ENCODE data around the gene CCL5.

CCL5 gene

GRCh38 chr17:35879773-35880654, at the start of gene CCL5:
TSS of gene CCL5 (minus strand) at chr17:35880360.
- FAIRE-seq = no peak

DNA sequence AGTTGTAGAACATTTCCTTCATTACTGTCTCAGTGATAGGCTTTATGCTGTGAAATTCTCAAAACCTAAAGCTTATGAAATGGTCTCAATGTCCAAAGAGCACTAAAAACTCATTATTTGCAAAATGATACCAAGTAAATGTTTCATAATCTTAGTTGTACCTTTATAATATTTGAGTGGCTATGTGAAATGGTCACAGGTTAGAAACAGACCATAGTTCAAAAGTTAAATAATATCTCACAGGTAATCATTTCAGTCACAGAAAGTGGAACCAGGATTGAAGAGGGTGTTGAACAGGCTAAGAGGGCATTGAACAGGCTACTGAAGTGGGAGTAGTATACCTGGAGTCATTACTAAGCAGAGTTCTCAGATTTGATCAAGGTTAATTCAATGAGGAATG, 47.6 kb upstream of the CCL5 start:
- FAIRE-seq = no peak

- no peak for FAIRE-seq
These were observed 43.5 kb upstream of the CCL5 start for GRCh38 chr17:35923609-35924114.

DNA sequence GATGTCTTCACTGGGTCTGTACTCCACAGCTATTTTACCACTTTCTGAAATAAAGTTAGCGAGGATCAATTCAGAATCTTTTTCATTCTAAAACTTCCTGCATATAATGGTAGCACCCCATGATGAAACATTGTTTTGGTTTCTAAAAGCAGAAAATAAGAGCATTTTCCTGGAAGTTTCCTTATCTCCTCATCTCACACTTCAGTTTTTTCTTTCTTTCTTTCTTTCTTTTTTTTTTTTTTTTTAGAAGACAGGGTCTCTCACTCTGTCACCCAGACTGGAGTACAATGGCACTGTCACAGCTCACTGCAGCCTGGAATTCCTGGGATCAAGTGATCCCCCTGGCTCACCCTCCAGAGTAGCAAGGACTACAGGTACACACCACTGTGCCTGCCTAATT, 40.1 kb upstream of the CCL5 start:
- FAIRE-seq = no peak

DNA sequence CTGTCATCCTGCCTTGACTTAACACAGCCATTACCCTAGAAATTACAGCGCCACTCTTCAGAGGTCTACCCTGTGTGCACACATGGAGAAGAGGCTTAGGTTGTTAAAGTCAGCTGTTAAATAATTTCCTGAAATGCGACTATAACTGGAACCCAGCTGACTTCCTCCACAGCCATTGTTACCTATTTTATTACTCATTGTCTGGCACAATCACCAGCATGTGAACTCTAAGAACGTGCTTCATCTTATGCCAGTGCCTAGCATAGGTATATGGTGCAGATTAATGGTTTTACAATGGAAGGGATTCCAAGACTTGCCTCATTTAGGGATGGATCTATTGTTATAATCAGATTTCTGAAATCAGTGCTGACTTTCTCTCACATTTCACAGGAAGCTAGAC, 38.5 kb upstream of the CCL5 start:
- no peak for FAIRE-seq

DNA sequence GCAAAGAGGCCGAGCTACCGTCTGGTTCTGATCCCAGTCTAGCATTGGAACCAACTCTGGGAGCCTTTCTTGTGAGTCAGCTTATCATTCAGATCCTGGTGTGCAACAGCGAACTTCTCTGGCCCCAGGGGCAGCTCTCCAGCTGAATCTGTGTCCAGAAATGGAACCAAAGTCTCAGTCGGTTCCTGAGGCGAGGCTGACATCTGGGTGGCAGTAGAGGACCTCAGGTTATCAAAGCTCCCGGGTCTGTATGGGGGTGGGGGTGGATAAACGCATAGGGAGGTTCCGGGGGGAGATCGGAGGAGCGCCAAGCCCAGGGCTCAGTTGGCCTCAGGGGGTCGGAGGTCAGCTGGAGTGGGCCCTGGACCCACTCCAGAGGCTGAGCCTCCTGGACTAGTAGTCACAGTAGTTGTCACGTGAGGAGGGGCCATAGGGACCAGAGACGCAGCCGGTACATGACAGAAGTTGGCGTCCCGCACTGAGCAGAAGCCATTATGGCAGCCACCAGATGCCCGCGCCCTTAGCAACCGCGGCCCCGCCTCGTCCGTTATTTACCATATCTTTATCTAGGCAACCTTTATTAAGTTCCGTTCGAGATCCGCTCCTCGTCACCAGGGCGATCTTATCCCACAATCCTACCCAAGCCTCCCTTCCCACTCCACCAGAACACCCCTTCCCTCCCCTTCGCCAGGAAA, 37.5 kb upstream of the CCL5 start:
- no peak for FAIRE-seq

DNA sequence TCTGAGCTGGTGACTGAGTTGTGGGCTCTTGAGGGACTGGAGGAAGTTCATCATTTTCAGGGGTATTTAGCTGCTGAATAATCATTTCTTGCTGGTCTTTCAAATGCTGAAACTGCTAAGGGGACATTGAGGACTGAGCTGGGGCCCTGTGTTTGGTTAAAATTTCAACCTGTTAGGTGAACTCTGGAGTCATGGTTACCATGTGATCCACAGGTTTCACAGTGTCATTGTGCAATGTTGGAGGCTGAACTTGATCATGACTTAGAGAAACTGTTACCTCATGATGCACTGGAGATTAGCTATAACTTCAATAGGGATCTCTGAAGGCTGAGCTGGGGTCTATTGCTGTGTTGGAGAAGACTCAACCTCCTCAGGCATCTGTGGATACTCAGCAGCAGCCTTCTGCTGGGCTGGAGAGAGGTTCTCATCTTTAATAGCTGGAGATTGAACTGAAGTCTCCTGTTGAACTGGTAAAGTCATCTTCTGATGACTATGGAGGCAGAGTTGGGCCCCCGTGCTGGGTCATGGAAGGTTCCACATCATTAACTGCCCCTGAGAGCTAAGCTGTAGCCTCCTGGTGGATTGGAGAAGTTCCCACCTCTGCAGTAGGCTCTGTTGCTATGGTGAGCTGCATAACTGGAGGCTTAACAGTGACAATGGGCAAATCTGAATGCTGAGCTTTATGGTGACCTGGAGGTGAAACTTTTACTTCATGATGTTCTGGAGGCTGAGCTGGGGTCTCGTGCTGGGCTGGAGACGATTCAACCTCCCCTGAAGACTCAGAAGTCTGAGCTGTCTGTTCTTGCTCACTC, 35.2 kb upstream of the CCL5 start:
- no peak for FAIRE-seq

DNA sequence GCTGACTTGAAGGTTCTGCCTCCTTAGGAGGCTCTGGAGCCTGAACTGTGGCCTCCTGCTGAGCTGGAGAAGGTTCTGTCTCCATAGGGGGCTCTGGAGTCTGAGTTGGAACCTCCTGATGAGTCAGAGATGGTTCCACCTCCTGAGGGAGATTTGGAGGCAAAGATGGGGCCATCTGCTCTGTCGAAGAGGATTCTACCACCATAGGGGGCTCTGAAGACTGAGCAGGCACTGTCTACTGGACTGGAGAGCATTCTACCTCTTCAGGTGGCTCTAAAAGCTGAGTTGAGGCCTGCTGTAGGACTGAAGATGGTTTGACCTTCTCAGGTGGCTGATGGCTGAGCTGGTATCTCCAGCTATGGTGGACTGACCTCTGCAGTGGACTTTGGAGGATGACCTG, 34.2 kb upstream of the CCL5 start:
- no peak for FAIRE-seq

- no peak for FAIRE-seq
These were observed 33.4 kb upstream of the CCL5 start for GRCh38 chr17:35913609-35914008.

GRCh38 chr17:35912942-35913341, 32.8 kb upstream of the CCL5 start:
- FAIRE-seq = no peak

- no peak for FAIRE-seq
These were observed 32.3 kb upstream of the CCL5 start for GRCh38 chr17:35912339-35912912.

DNA sequence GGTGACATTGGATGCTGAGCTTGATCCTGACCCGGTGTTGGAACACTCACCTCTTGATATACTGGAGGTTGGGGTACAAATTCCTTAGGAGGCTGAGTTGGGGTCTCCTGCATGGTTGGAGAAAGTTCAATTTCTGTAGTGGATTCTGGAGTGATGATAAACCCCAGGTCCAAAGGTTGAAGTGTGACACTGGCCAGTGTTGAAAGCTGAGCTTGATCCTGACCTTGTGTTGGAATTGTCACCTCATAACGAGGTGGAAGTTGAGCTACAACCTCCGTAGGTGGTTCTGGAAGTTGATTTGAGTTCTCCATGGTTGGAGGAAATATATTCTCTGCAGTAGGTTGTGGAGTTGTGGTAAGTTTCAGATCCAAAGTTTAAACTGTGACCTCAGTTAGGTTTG, 29.2 kb upstream of the CCL5 start:
- FAIRE-seq = no peak

DNA sequence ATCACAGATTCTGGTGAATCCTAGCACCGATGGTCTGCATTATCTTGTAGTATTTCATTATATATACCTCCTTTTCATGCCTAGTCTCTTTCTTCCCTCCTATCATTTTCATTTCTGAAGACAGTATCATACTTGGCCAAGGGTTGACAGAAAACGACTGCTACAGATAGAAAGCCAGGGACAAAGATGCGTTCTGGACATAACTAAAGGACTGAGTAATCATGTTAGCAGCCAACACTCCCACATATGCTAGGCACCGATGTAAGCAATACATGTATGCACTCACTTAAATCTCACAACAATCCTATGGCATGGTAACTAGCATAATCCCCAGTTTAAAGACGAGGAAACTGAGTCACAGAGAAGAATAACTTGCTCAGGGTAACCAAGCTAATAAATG, 27.5 kb upstream of the CCL5 start:
- no peak for FAIRE-seq

DNA sequence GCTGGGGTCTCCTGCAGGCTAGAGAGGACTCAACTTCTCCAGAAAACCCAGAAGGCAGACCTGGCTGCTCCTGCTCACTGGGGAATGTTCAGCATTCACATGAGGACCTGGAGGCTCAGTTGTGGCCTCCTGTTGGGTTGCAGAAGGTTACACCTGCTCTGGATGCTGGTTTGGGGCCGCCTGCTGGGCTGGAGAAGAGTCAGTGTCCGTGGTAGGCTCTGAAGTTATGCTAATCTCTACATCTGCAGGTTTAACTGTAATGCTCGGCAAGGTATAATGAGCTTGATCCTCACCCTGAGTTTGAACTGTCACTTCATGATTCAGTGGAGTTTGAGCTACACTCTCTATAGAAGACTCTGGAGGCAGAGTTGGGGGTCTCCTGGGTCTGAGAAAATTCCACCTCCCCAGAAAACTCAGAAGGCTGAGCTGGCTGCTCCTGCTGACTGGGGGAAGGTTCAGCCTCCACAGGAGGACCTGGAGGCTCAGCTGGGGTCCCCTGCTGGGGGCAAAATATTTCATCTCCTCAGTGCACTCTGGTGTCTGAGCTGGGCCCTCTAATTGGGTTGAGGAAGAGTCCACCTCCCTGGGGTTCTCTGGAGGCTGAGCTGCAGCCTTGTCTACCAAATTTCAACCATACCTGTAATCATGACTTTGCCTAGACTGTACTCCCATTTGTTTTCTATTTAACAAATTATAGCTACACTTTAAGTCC, 26.9 kb upstream of the CCL5 start:
- FAIRE-seq = no peak

DNA sequence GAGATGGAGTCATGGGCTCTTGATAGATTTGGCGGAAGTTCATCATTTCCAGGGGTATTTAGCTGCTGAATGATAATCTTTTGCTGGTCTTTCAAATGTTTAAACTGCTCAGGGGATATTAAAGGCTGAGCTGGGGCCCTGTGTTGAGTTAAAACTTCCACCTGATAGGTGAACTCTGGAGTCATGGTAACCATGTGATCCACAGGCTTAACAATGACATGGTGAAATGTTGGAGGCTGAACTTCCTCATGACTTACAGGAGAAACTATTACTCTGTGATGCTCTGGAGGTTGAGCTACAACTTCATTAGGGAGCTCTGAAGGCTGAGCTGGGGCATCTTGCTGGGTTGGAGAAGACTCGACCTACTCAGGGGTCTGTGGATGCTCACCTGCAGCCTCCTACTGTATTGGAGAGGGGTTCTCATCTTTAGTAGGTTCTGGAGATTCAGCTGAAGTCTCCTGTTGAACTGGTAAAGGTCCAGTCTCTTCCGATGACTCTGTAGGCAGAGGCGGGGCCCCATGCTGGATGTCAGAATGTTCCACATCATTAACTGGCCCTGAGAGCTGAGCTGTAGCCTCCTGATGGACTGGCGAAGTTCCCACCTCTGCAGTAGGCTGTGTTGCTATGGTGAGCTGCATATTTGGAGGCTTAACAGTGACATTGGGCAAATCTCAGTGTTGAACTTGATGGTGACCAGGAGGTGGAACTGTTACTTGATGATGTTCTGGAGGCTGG, 26.2 kb upstream of the CCL5 start:
- no peak for FAIRE-seq

DNA sequence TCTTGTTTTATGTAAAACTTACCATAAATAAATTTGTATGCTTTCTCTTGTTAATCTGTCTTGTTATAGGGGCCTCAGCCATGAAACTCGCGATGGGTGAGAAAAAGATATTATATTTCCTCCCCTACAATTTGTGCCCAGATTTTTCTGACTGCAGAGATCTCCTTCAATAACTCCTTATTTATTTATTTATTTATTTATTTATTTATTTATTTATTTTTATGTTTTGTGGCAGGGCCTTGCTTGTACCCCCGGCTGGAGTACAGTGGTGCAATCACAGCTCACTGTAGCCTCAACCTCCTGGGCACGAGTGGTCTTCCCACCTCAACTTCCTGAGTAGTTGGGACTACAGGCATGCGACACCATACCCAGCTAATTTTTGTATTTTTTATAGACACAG, 23.3 kb upstream of the CCL5 start:
- no peak for FAIRE-seq

DNA sequence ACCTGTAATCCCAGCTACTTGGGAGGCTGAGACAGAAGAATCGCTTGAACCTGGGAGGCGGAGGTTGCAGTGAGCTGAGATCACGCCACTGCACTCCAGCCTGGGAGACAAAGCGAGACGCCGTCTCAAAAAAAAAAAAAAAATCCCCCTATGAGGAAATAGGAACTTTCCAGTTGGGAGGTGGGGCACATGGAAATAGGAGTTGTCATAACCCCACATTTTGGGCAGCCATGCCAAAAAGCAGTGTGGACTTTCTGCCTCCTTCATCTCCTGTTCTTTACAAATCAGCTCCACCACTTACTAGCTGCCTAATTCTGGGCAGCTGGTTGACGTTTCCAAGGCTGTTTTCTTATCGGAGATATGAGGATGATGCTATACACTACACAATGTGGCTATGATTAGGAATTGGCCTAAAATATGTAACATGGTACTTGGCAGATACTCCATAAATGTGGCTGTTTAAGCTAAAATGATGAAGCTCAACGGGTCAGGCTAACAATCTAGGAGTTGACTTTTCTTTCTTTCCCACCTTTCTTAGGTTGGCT, 21.5 kb upstream of the CCL5 start:
- FAIRE-seq = no peak

- FAIRE-seq = no peak
These were observed 20.7 kb upstream of the CCL5 start for GRCh38 chr17:35900708-35901480.

GRCh38 chr17:35900280-35900679, 20.1 kb upstream of the CCL5 start:
- no peak for FAIRE-seq

GRCh38 chr17:35898283-35899070, 18.3 kb upstream of the CCL5 start:
- no peak for FAIRE-seq
